CD4-positive, alpha-beta T cell treated with Interleukin-6 for 4 hours (primary cell): ENCODE data around the gene LRRC56.

Source experiments
- DNase-seq: peaks from one replicate; pipeline ENCODE4 v3.0.0-alpha.2; 2020; ENCODE audit warnings: mixed read lengths

Gene LRRC56

GRCh38 chr11:561148-562003 is 24.0 kb downstream of the LRRC56 start:
- peak; percentile 40 for DNase-seq

- no peak for DNase-seq
These were observed 24.8 kb downstream of the LRRC56 start for GRCh38 chr11:562046-562645.

- no peak for DNase-seq
These were observed 25.9 kb downstream of the LRRC56 start for GRCh38 chr11:563066-563811.

GRCh38 chr11:563812-564578 is 26.7 kb downstream of the LRRC56 start:
- DNase-seq, result no peak

GRCh38 chr11:565921-566509 is 28.7 kb downstream of the LRRC56 start:
- DNase-seq, result no peak

DNA sequence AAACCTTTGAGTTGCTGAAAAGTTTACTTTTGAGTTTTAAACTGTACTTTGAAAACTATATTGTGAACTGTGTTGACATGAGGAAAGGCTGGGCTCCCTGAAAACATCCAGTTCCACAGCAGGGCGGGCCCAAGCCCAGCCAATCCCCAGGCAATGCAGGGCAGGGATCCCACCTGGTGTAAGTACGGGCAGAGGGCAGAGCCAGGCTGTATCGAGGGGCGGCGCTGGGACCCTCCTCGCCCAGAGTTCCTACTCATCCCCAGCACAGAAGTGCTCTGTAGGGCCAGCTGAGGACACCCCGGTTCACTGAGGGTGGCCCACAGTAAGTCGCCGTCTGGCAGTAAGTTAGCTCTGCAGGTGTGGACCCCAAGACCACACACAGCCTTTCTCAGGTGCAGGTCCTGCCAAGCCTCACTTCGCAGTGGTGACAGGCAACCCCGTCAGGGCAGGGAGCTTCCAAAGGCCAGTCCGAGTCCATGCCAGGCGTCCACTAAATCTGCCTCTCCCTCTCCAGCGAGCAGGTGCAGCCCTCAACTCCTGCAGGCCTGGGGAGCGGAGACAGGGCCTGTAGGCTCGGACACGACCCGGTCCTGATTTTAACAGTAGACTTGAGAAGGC is 29.8 kb downstream of the LRRC56 start:
- DNase-seq, result no peak

DNA sequence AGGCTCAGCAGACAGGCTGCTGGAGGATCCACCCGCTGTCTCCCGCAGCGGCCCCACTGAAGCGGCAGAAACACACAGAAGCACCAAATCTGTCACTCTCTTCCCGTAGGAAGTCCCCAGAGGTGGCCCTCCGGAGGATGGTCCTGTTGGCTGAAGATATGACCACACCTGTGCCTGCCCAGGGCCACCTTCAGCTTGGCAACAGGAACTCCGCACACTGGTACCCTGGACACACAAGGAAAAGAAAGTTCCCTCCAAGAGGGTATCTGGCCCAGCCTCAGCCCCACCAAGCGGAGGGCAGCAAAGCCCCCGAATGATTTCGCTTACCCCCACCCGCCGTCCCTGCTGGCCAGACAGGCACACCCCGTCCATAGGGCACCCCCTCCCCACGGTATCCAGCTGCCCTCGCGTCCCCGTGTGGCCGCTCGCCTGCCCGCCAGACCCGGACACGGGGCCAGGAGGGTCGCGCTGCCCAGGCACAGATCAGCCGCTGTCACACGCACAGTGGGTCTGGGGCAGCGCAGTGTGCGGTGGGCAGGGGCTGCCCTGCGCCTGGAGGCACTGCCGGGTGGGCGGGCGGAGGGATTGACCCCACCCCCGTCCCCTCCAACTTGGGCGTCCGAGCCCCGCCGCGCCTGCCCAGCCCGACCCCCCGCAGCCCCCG is 30.4 kb downstream of the LRRC56 start:
- no peak for DNase-seq

DNA sequence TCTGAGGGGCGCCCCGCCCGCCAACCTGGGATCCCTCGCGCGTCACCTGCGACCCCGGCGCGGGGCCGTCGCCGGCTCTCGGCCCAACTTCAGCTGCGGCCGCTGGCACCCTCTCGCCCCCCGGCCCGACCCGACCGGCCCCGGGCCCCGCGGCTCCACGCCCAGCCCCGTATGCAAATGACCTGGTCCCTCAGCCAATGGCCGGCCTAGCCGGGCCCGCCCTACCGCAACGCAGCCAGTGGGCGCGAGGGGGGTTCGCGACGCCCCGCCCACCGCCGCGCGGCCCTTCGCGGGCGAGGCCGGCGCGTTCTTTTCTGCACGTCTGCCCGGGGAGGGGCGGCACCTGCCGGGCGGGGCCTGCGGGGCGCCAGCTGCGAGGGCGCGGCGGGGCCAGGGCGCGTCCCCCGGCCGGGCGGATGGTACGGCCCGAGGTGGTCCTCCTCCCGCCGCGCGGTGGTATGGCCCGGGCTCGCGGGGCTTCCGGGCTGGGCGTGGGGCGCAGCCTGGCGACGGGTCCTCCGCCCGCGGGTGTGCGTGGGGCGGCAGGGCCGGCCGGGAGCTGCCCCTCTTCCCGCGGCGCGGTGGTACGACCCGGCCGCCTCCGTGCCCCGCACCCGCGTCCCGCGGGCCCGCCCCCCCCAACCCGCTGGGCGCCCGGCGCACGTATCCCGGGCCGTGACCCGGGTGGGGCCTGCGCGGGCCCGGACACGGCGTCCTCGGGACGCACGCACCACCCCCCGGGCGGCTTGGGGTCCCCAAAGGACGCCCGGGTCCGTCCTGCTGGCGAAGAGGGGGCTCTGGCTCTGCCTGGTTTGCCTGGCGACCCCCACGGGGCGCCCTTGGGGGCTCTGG is 31.2 kb downstream of the LRRC56 start:
- DNase-seq, result peak; percentile 94

DNA sequence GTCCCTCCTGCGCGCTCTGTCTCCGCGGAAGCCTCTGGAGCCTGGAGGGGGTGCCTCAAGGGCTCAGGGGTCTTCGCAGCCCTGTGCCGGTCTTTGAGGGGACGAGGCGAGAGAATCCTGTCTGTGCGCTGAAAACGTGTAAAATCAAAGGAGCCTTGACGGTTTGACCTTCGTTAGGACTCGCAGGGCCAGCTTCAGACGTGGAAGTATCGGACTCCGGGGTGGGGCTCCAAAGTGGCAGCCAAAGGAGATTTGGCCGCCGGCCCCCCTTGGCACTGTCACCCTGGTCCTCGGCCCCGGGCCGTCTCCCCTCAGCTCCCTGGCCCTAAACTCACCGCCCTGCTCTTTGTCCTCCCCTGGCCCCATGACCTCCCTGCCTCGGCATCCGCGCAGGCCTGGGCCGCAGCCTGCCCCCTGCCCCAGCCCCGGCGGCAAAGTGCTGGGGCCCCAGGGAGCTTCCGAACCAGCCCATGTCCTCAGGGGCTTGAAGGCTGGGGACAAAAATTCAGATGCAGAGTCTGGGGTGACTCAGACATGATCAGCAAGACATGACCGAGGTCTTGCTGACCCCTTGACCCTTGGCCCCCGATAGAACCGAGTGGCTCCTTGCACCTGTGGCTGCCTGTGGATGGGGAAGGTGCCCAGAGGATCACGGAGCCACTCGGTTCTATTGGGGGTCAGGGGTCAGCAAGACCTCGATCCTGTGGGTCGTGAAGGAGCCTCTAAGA is 32.0 kb downstream of the LRRC56 start:
- no peak for DNase-seq

- no peak for DNase-seq
These were observed 34.5 kb downstream of the LRRC56 start for GRCh38 chr11:571802-572185.

GRCh38 chr11:573146-573759 is 35.9 kb downstream of the LRRC56 start:
- DNase-seq, result no peak

DNA sequence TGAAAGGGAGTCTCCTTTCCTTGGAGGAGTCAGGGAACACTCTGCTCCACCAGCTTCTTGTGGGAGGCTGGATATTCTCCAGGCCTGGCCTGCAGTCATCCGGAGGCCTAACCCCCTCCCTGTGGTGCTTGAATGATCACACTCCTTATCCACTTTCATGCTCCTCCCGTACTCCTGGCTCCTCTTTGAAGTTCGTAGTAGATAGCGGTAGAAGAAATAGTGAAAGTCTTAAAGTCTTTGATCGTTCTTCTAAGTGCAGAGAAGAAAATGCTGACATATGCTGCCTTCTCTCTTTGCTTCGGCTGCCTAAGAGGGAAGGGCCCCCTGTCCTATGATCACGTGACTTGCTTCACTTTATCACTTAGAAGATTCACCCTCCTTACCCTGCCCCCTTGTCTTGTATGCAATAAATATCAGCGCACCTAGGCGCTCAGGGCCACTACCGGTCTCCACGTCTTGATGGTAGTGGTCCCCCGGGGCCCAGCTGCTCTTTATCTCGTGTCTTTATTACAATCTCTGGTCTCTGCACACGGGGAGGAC is 36.8 kb downstream of the LRRC56 start:
- DNase-seq, result peak; percentile 29

DNA sequence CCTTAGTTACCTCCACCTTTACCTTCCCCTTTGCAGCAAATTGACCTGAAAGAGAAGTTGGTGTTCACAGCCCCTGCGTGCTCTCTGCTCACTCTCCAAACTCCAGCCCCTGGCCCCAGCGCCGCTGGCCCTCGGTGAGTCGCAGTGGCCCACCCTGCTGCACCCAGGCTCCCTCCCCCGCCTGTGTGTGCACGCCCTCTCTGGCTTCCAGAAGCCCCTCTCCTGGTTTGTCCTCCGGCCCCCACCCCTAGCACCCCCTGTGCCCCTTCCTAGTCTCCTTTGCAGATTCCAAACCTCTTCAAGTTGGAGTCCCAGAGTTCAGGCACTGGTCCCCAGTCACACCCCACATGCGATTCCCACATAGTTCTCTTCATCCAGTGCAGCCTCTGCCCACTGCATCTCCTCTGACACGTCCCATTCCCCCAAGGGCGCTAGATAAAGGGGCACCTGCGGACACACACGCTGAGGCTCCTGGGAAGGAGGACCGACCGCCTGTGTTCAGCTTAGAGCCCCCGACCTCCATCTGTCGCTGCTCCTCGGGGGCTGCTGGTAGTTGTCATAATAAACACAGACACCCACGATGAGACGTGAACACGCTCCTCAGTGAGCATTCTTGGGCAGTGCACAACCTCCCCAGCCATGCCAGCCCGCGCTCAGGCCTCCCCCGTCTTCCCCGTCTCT is 37.4 kb downstream of the LRRC56 start:
- peak; percentile 39 for DNase-seq

- DNase-seq, result no peak
These were observed 38.1 kb downstream of the LRRC56 start for GRCh38 chr11:575313-575995.

DNA sequence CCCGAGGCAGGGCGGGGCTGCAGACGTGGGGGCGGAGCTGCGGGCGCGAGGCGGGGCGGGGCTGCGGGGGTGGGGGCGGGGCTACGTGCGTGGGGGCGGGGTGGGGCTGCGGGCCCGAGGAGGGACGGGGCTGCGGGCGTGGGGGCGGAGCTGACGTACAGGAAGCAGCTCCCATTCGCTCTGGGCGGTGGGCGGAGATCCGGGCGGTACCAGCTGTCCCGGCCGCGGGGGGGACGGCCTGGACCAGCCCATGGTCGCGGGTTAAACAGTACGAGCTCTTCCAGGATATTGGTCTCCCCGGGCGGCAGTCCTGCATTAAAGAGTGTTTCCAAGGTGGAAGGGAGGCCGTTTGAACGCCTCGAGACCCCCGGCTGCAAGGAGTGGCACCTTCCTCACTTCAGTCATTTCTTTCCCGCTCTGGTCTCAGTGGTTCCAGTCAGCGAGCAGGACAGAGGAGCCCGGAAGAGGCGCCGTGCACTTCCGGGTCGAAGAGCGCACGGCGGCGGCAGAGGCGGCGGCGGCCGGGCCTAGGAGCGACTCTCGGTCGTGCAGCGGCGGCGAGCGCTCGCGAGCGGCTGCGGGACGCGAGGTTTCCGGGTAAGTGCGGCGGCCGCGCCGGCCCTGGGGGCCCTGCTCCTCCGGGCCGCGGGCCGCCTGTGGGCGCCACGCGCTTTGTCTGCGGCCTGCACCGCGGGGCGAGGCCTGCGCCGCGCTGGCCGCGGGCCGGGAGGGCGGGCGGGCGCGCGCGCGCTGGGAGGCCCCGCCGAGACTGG is 38.9 kb downstream of the LRRC56 start, which contains the start of gene PHRF1:
Gene PHRF1 (plus strand): TSS at position 475 of the 773 bp plus-strand sequence. CDS start 5,043 bp downstream, outside the sequence.
- peak; percentile 97 for DNase-seq

- DNase-seq, result no peak
These were observed 39.7 kb downstream of the LRRC56 start for GRCh38 chr11:576811-577610.
